ENCODE data around the gene DNAJC5. TPM values are rescaled to one million over a fixed set of nuclear protein-coding genes. Genes with fewer than 3 reads are reported as not detected.

Gene DNAJC5
- total RNA-seq, 1 donor from 2014 or later, result 49.8 TPM

GRCh38 chr20:63980806-63981728 lies 86.1 kb downstream of the DNAJC5 start, which contains the start of gene PRPF6:
PRPF6 (plus strand) TSS chr20:63981132; CDS start chr20:63981246, 114 bp downstream.
- Histone ChIP-seq H3K9me3 (no peaks in the 10 kb centered on the region), H3K36me3 (peaks cover 26% of the 10 kb centered on the region), H3K27ac (peak within 1 kb of the TSS; percentile 90), H3K4me1 (peaks cover 30% of the 10 kb centered on the region), H3K27me3 (no peaks in the 10 kb centered on the region), H3K4me3 (peak within 1 kb of the TSS; percentile 93)
- intact Hi-C loops (cut with DNase I), result no loop called here
- DNase-seq (peak; percentile 98), ATAC-seq (peak; percentile 92)
- peak; percentile 86 for TF ChIP-seq CTCF (IDR thresholded peaks at IDR 0.05)

GRCh38 chr20:63982937-63983336 lies 88.0 kb downstream of the DNAJC5 start:
- no peak for TF ChIP-seq CTCF (IDR thresholded peaks at IDR 0.05)

More at GRCh38 chr20:63982937-63983336, 88.0 kb downstream of the DNAJC5 start:
- no peak overlapping the region for H3K27ac ChIP-seq
- peaks cover 30% of the 10 kb centered on the region for H3K4me1 ChIP-seq
- H3K27me3 ChIP-seq, result no peaks in the 10 kb centered on the region
- H3K4me3 ChIP-seq, result no peak overlapping the region
- no peak for DNase-seq
- H3K9me3 ChIP-seq, result no peaks in the 10 kb centered on the region
- intact Hi-C loops (cut with DNase I), result no loop called here
- H3K36me3 ChIP-seq, result peaks cover 45% of the 10 kb centered on the region
- no peak for ATAC-seq

Small RNA genes within 50 kb of the gene (microRNA-seq; reads per million reads assigned to microRNA genes)
- not detected for gene MIR1914 (ENCODE audit: borderline microRNAs expressed)
- not detected for gene MIR647 (ENCODE audit: borderline microRNAs expressed)
- not detected for gene MIR941-1 (ENCODE audit: borderline microRNAs expressed)
- not detected for gene MIR941-2 (ENCODE audit: borderline microRNAs expressed)
- not detected for gene MIR941-3 (ENCODE audit: borderline microRNAs expressed)
- gene MIR941-4 (ENCODE audit: borderline microRNAs expressed), result not detected
- gene MIR941-5 (ENCODE audit: borderline microRNAs expressed), result not detected

Other genes starting within 250 kb of the DNAJC5 start
- gene STMN3, start 241.7 kb upstream of the DNAJC5 start, total RNA-seq, result 12.4 TPM
- 26.7 TPM for gene RTEL1, start 236.8 kb upstream of the DNAJC5 start, total RNA-seq
- 14.4 TPM for gene TNFRSF6B, start 198.5 kb upstream of the DNAJC5 start, total RNA-seq
- 49.4 TPM for gene ARFRP1, start 187.2 kb upstream of the DNAJC5 start, total RNA-seq
- gene ZGPAT, start 187.1 kb upstream of the DNAJC5 start, total RNA-seq, result 27.6 TPM
- 7.8 TPM for gene LIME1, start 158.5 kb upstream of the DNAJC5 start, total RNA-seq
- gene SLC2A4RG, start 155.3 kb upstream of the DNAJC5 start, total RNA-seq, result 64.1 TPM
- gene ZBTB46, start 63.9 kb upstream of the DNAJC5 start, total RNA-seq, result 19.7 TPM
- gene ABHD16B, start 33.6 kb upstream of the DNAJC5 start, total RNA-seq, result not detected
- 81.5 TPM for gene TPD52L2, start 29.9 kb upstream of the DNAJC5 start, total RNA-seq
- 38.9 TPM for gene UCKL1, start 61.3 kb downstream of the DNAJC5 start, total RNA-seq
- gene ZNF512B, start 74.8 kb downstream of the DNAJC5 start, total RNA-seq, result 17.6 TPM
- 4.3 TPM for gene SAMD10, start 84.5 kb downstream of the DNAJC5 start, total RNA-seq
- gene PRPF6, start 86.0 kb downstream of the DNAJC5 start, total RNA-seq, result 58.9 TPM
- 1.9 TPM for gene C20orf204, start 141.1 kb downstream of the DNAJC5 start, total RNA-seq
- gene SOX18, start 154.5 kb downstream of the DNAJC5 start, total RNA-seq, result 135 TPM
- 40.2 TPM for gene TCEA2, start 168.1 kb downstream of the DNAJC5 start, total RNA-seq
- gene RGS19, start 184.4 kb downstream of the DNAJC5 start, total RNA-seq, result 40.8 TPM
- 1.9 TPM for gene OPRL1, start 185.0 kb downstream of the DNAJC5 start, total RNA-seq
- not detected for gene LKAAEAR1, start 189.3 kb downstream of the DNAJC5 start, total RNA-seq
- not detected for gene NPBWR2, start 212.4 kb downstream of the DNAJC5 start, total RNA-seq

All from upper lobe of right lung (tissue), 1 donor.